H9 (cell line): ENCODE results near the gene PSAPL1. TPM values are rescaled to one million over a fixed set of nuclear protein-coding genes. Genes with fewer than 3 reads are reported as not detected.

ENCODE experiments used
- DNase-seq: peaks from one replicate; pipeline ENCODE4 v3.0.0-alpha.2; 2017
- H2AFZ ChIP-seq: one replicate; pipeline ENCODE4 v1.6.1; 2013; ENCODE audit warnings: mild to moderate bottlenecking, low read length, control low read depth, moderate library complexity
- H2AK5ac ChIP-seq: 2 replicates; pipeline ENCODE4 v1.6.1; 2013; ENCODE audit warnings: low read length, control low read depth, mixed read lengths; ENCODE audit not compliant: insufficient read length
- H2BK120ac ChIP-seq: one replicate; pipeline ENCODE4 v1.6.1; 2013; ENCODE audit warnings: low read depth, mild to moderate bottlenecking, low read length, control low read depth, inconsistent platforms; ENCODE audit not compliant: poor library complexity, severe bottlenecking
- H2BK12ac ChIP-seq: 2 replicates; pipeline ENCODE4 v1.6.1; 2013; ENCODE audit warnings: low read length, control low read depth, mixed read lengths, low read depth; ENCODE audit not compliant: insufficient read length
- H2BK15ac ChIP-seq: 2 replicates; pipeline ENCODE4 v1.6.1; 2013; ENCODE audit warnings: low read depth, low read length, control low read depth
- H2BK20ac ChIP-seq: one replicate; pipeline ENCODE4 v1.6.1; 2013; ENCODE audit warnings: low read depth, mild to moderate bottlenecking, low read length, control low read depth, inconsistent platforms; ENCODE audit not compliant: poor library complexity, severe bottlenecking
- H2BK5ac ChIP-seq: 2 replicates; pipeline ENCODE4 v1.6.1; 2013; ENCODE audit warnings: low read length, control low read depth, mixed read lengths; ENCODE audit not compliant: insufficient read length
- H3K14ac ChIP-seq: 2 replicates; pipeline ENCODE4 v1.6.1; 2013; ENCODE audit warnings: low read length, control low read depth; ENCODE audit not compliant: insufficient read depth
- H3K18ac ChIP-seq: 2 replicates; pipeline ENCODE4 v1.6.1; 2013; ENCODE audit warnings: low read depth, mild to moderate bottlenecking, mixed read lengths, low read length, control low read depth; ENCODE audit not compliant: insufficient read length
- H3K23ac ChIP-seq: 2 replicates; pipeline ENCODE4 v1.6.1; 2013; ENCODE audit warnings: low read length, control low read depth, mixed read lengths, low read depth; ENCODE audit not compliant: insufficient read length
- H3K23me2 ChIP-seq: 2 replicates; pipeline ENCODE4 v1.6.1; 2013; ENCODE audit warnings: low read depth, mild to moderate bottlenecking, mixed read lengths, low read length, control low read depth; ENCODE audit not compliant: insufficient read length, poor library complexity, severe bottlenecking
- H3K27ac ChIP-seq: 2 replicates; pipeline ENCODE4 v1.5.1; 2013; ENCODE audit warnings: low read length, control low read depth, mixed read lengths, low read depth; ENCODE audit not compliant: insufficient read length
- H3K27me3 ChIP-seq: 2 replicates; pipeline ENCODE4 v1.6.1; 2013; ENCODE audit warnings: low read length, control low read depth, inconsistent platforms; ENCODE audit not compliant: insufficient read depth
- H3K4ac ChIP-seq: 2 replicates; pipeline ENCODE4 v1.6.1; 2013; ENCODE audit warnings: low read depth, mild to moderate bottlenecking, control low read depth, inconsistent platforms, low read length, moderate library complexity
- H3K4me1 ChIP-seq: 2 replicates; pipeline ENCODE4 v1.6.1; 2013; ENCODE audit warnings: low read length, control low read depth, inconsistent platforms; ENCODE audit not compliant: insufficient read depth
- H3K4me2 ChIP-seq: 2 replicates; pipeline ENCODE4 v1.6.1; 2013; ENCODE audit warnings: low read length, control low read depth, mixed read lengths; ENCODE audit not compliant: insufficient read length, insufficient read depth
- H3K56ac ChIP-seq: 2 replicates; pipeline ENCODE4 v1.6.1; 2013; ENCODE audit warnings: low read depth, mild to moderate bottlenecking, mixed read lengths, low read length, control low read depth; ENCODE audit not compliant: insufficient read length
- H3K79me1 ChIP-seq: 2 replicates; pipeline ENCODE4 v1.6.1; 2013; ENCODE audit warnings: low read depth, mild to moderate bottlenecking, moderate library complexity, low read length, control low read depth, inconsistent platforms; ENCODE audit not compliant: insufficient read depth, poor library complexity, severe bottlenecking
- H3K79me2 ChIP-seq: 2 replicates; pipeline ENCODE4 v1.6.1; 2013; ENCODE audit warnings: low read length, control low read depth, inconsistent platforms; ENCODE audit not compliant: insufficient read depth
- H3K9ac ChIP-seq: 2 replicates; pipeline ENCODE4 v1.6.1; 2013; ENCODE audit warnings: low read length, control low read depth, mixed read lengths; ENCODE audit not compliant: insufficient read length; ENCODE audit errors: extremely low read depth
- H3K9me3 ChIP-seq: one replicate; pipeline ENCODE4 v1.6.1; 2013; ENCODE audit warnings: low read depth, low read length, inconsistent platforms; ENCODE audit not compliant: control insufficient read depth
- H3T11ph ChIP-seq: one replicate; pipeline ENCODE4 v1.6.1; 2013; ENCODE audit warnings: mild to moderate bottlenecking, low read length, control low read depth, inconsistent platforms
- H4K20me1 ChIP-seq: one replicate; pipeline ENCODE4 v1.6.1; 2013; ENCODE audit not compliant: control insufficient read depth, insufficient read length, insufficient read depth
- H4K5ac ChIP-seq: 2 replicates; pipeline ENCODE4 v1.6.1; 2013; ENCODE audit warnings: low read depth, mild to moderate bottlenecking, mixed read lengths, low read length, control low read depth; ENCODE audit not compliant: insufficient read length
- H4K8ac ChIP-seq: replicated peaks from 2 replicates; pipeline ENCODE4 v1.6.1; 2013; ENCODE audit warnings: low read length, control low read depth, mixed read lengths, low read depth; ENCODE audit not compliant: insufficient read length
- H4K91ac ChIP-seq: 2 replicates; pipeline ENCODE4 v1.6.1; 2013; ENCODE audit warnings: low read depth, mild to moderate bottlenecking, moderate library complexity, mixed read lengths, low read length, control low read depth; ENCODE audit not compliant: insufficient read length
- H3K27ac Mint-ChIP-seq, 3 experiments: 2 replicates in 2 of 3; 3 replicates in 1 of 3; pipeline ENCODE4 v1.8.0; 2020 to 2021; ENCODE audit warnings: mixed read lengths in 3 of 3, mild to moderate bottlenecking in 1 of 3, moderate library complexity in 1 of 3
- H3K27me3 Mint-ChIP-seq: 2 replicates; pipeline ENCODE4 v1.8.0; 2021; ENCODE audit warnings: low read depth, mild to moderate bottlenecking, moderate library complexity, mixed read lengths
- H3K36me3 Mint-ChIP-seq, 3 experiments: 2 replicates in 2 of 3; 3 replicates in 1 of 3; pipeline ENCODE4 v1.8.0; 2020 to 2021; ENCODE audit warnings: low read depth in 3 of 3, mixed read lengths in 3 of 3; ENCODE audit not compliant: insufficient read depth in 1 of 3
- H3K4me1 Mint-ChIP-seq, 2 experiments: 2 replicates each; pipeline ENCODE4 v1.8.0; 2020; ENCODE audit warnings: mixed read lengths in 2 of 2
- H3K4me3 Mint-ChIP-seq, 2 experiments: 2 replicates in 1 of 2; 3 replicates in 1 of 2; pipeline ENCODE4 v1.8.0; 2020 to 2021; ENCODE audit warnings: mild to moderate bottlenecking in 2 of 2, mixed read lengths in 2 of 2, moderate library complexity in 1 of 2
- H3K9me3 Mint-ChIP-seq, 2 experiments: 2 replicates in 1 of 2; 3 replicates in 1 of 2; pipeline ENCODE4 v1.8.0; 2020; ENCODE audit warnings: mild to moderate bottlenecking in 2 of 2, mixed read lengths in 2 of 2, moderate library complexity in 1 of 2
- WGBS: extraction: QIAGEN DNeasy Blood & Tissue Kit; methylation state at CpG from one replicate; pipeline ENCODE4 v1.1.7; 2013; ENCODE audit warnings: missing lambda C conversion rate, low lambda C conversion rate, mixed read lengths; ENCODE audit not compliant: insufficient read length; ENCODE audit errors: extremely low coverage; 5-methylcytosine and 5-hydroxymethylcytosine counted together
- total RNA-seq: library from RNA; stranded (reverse); gene quantifications from 2 replicates; pipeline ENCODE4 v1.2.1, GENCODE V29; 2021
- TF ChIP-seq, protein P1 (sequence below): fragments of 200-600 bp; sonication (generic); conservative IDR thresholded peaks from 3 replicates; pipeline ENCODE4 v1.8.0; 2021; ENCODE audit warnings: antibody characterized with exemption, mild to moderate bottlenecking

Gene PSAPL1
- total RNA-seq, 1 experiment from 2014 or later, result 0.04 TPM

DNA sequence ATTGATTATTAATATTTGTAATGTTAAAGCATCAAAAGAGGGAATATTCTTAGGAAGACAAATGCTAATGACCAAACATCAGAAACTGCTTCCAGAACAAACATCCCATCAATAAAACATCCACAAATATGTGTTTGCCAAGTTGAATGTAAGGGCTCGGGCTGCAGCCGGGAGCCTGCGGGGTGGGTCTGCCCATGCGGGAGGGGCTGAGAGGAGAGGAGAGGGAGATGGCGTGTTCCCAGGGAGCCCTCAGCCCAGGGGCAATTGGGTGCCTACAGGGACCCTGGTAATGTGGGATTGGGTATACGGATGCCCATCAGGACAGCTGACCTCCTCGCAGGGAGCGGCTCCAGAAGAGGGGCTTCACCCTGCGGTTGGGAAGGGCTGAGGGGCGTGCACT, 38.4 kb upstream of the PSAPL1 start:
- no peak overlapping the region for H3K27ac Mint-ChIP-seq
- Histone ChIP-seq H3T11ph (no peak overlapping the region), H3K4me2 (no peak overlapping the region), H4K8ac (no peak overlapping the region), H2BK5ac (no peak overlapping the region), H3K56ac (no peak overlapping the region), H4K20me1 (peaks cover 2% of the 10 kb centered on the region), H3K9me3 (no peaks in the 10 kb centered on the region), H3K27me3 (no peaks in the 10 kb centered on the region), H3K18ac (no peak overlapping the region), H3K9ac (no peak overlapping the region), H2BK120ac (no peak overlapping the region), H2AK5ac (no peak overlapping the region), H2BK20ac (no peak overlapping the region), H3K79me2 (no peaks in the 10 kb centered on the region), H4K5ac (no peak overlapping the region), H3K4ac (no peak overlapping the region), H2BK15ac (no peak overlapping the region), H3K23ac (no peak overlapping the region), H3K23me2 (no peaks in the 10 kb centered on the region), H2AFZ (no peak overlapping the region), H2BK12ac (no peak overlapping the region), H3K4me1 (no peaks in the 10 kb centered on the region), H3K14ac (no peak overlapping the region; the same call in 1 of the 2 replicates), H3K27ac (no peak overlapping the region), H4K91ac (no peak overlapping the region), H3K79me1 (no peaks in the 10 kb centered on the region)
- peaks cover 0 to 2% of the 10 kb centered on the region in 2 experiments; a peak in 2 of 5 replicates for H3K9me3 Mint-ChIP-seq
- WGBS, result no CpG with 5 or more reads among the region's 10 CpGs
- peaks cover 11% of the 10 kb centered on the region for H3K27me3 Mint-ChIP-seq
- no peak overlapping the region for H3K4me3 Mint-ChIP-seq
- peaks cover 13 to 16% of the 10 kb centered on the region in 2 experiments for H3K4me1 Mint-ChIP-seq
- no peak for DNase-seq
- TF ChIP-seq, protein P1, sequence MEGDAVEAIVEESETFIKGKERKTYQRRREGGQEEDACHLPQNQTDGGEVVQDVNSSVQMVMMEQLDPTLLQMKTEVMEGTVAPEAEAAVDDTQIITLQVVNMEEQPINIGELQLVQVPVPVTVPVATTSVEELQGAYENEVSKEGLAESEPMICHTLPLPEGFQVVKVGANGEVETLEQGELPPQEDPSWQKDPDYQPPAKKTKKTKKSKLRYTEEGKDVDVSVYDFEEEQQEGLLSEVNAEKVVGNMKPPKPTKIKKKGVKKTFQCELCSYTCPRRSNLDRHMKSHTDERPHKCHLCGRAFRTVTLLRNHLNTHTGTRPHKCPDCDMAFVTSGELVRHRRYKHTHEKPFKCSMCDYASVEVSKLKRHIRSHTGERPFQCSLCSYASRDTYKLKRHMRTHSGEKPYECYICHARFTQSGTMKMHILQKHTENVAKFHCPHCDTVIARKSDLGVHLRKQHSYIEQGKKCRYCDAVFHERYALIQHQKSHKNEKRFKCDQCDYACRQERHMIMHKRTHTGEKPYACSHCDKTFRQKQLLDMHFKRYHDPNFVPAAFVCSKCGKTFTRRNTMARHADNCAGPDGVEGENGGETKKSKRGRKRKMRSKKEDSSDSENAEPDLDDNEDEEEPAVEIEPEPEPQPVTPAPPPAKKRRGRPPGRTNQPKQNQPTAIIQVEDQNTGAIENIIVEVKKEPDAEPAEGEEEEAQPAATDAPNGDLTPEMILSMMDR, result no peak
- H3K36me3 Mint-ChIP-seq, result no peaks in the 10 kb centered on the region; a peak in 2 of 7 replicates
